GM12878 (cell line): Measurements from ENCODE around the gene STARD3. TPM values are rescaled to one million over a fixed set of nuclear protein-coding genes. Genes with fewer than 3 reads are reported as not detected.

Experiments used
- BCL3 ChIP-seq: IDR thresholded peaks from 2 replicates; pipeline ENCODE4 v1.6.1; 2011; ENCODE audit warnings: borderline replicate concordance, low read depth, mild to moderate bottlenecking, moderate library complexity, low read length; ENCODE audit not compliant: insufficient read depth, poor library complexity, severe bottlenecking
- CUX1 ChIP-seq: IDR thresholded peaks from 2 replicates; pipeline ENCODE4 v1.6.1; 2012; ENCODE audit warnings: improper control_type of control experiment, low read depth, low read length; ENCODE audit not compliant: insufficient replicate concordance
- FOS ChIP-seq: IDR thresholded peaks from 3 replicates; pipeline ENCODE4 v1.6.1; 2011; ENCODE audit warnings: borderline replicate concordance; ENCODE audit not compliant: insufficient read length; ENCODE audit errors: extremely low read depth
- HDAC2 ChIP-seq: fragments of 200-600 bp; sonication (generic); IDR thresholded peaks from 2 replicates; pipeline ENCODE4 v1.6.1; 2017
- NR2F1 ChIP-seq: fragments of 450-650 bp; conservative IDR thresholded peaks from 2 replicates; pipeline ENCODE4 v1.6.1; 2017; ENCODE audit warnings: mild to moderate bottlenecking
- PRDM15 ChIP-seq: fragments of 450-650 bp; formaldehyde crosslinking; IDR thresholded peaks from 2 replicates; pipeline ENCODE4 v1.4.0; 2020; ENCODE audit warnings: mild to moderate bottlenecking, moderate library complexity
- TCF3 ChIP-seq: IDR thresholded peaks from 2 replicates; pipeline ENCODE4 v1.6.1; 2012; ENCODE audit warnings: low read depth, mild to moderate bottlenecking, low read length, borderline replicate concordance; ENCODE audit not compliant: insufficient read depth
- ZBTB40 ChIP-seq: fragments of 450-650 bp; IDR thresholded peaks from 2 replicates; pipeline ENCODE4 v1.6.1; 2016; ENCODE audit warnings: mild to moderate bottlenecking, moderate library complexity, borderline replicate concordance
- polyA plus RNA-seq, 11 experiments: library from polyadenylated mRNA; depleted of rRNA in 4 of 11; unstranded in 6 of 11; stranded (reverse) in 5 of 11; fragments of >200 nt; fragmentation: Nextera tagmentation in 4 of 11; fragmentation: Illumina TruSeq in 1 of 11; extraction: Ambion mirVana in 4 of 11; extraction: Trizol in 1 of 11; gene quantifications; 1 replicate in 1 of 11; 2 replicates in 10 of 11; pipeline versions ENCODE4 v1.2.1 to v1.2.3, GENCODE V29; 2011 to 2016; ENCODE audit warnings: inconsistent platforms in 2 of 11, missing spikeins in 2 of 11, low read depth in 1 of 11
- total RNA-seq, 4 experiments: library from RNA; depleted of rRNA in 3 of 4; stranded (reverse); fragments of >200 nt in 3 of 4; fragmentation: Illumina TruSeq in 1 of 4; extraction: Trizol in 1 of 4; gene quantifications; 2 replicates each; pipeline versions ENCODE4 v1.2.1 to v1.2.3, GENCODE V29; 2013 to 2021

STARD3 gene
- total and polyA plus RNA-seq, 10 of the 15 experiments (the other 5 are each of a cell fraction or from before 2014, with no cell fraction given), result 0.08 to 62.7 (median 27.5) TPM

- TF ChIP-seq NR2F1, result peak; percentile 62; the same call in 1 of the 2 replicates
- TF ChIP-seq FOS, result no peak
- TF ChIP-seq TCF3, result peak; percentile 58; the same call in 1 of the 2 replicates
- TF ChIP-seq BCL3, result peak; percentile 10
- TF ChIP-seq HDAC2, result no peak
- TF ChIP-seq ZBTB40, result peak; percentile 97
- no peak for TF ChIP-seq PRDM15 (CRISPR knock-in tag)
- no peak for TF ChIP-seq CUX1
Observed at GRCh38 chr17:39636927-39637736, at the start of gene STARD3 (continued).
